ENCODE data around the gene ETS1. TPM values are rescaled to one million over a fixed set of nuclear protein-coding genes. Genes with fewer than 3 reads are reported as not detected.

Gene ETS1
- total and polyA plus RNA-seq, 11 donors: 18.4 to 101 (median 45.3) TPM

DNA sequence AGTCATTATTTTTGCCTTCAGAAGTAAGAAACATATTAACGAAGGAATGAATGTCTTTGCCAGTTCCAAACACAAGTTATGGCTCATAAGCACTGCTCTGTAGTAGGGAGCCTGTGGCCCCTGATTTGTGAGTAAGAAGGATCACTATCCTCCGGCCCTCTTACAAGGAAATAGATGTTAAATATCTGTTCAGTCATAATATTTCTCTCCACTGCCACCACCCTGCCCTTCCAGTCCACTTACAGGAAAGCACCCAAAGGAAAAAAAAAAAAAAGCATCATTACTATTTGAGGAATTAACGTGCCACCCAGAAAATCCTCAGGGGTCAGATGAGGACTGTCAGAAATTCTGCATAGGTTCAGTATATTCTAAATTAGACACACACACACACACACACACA, 123.4 kb downstream of the ETS1 start:
- H3K9me3 ChIP-seq: no peaks in the 10 kb centered on the region
- H3K27me3 ChIP-seq: no peaks in the 10 kb centered on the region
- no peak overlapping the region for H3K4me3 ChIP-seq
- TF ChIP-seq, protein P1, sequence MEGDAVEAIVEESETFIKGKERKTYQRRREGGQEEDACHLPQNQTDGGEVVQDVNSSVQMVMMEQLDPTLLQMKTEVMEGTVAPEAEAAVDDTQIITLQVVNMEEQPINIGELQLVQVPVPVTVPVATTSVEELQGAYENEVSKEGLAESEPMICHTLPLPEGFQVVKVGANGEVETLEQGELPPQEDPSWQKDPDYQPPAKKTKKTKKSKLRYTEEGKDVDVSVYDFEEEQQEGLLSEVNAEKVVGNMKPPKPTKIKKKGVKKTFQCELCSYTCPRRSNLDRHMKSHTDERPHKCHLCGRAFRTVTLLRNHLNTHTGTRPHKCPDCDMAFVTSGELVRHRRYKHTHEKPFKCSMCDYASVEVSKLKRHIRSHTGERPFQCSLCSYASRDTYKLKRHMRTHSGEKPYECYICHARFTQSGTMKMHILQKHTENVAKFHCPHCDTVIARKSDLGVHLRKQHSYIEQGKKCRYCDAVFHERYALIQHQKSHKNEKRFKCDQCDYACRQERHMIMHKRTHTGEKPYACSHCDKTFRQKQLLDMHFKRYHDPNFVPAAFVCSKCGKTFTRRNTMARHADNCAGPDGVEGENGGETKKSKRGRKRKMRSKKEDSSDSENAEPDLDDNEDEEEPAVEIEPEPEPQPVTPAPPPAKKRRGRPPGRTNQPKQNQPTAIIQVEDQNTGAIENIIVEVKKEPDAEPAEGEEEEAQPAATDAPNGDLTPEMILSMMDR (IDR thresholded peaks at IDR 0.05): no peak
- TF ChIP-seq POLR2A (IDR thresholded peaks at IDR 0.05): no peak
- H3K4me1 ChIP-seq: peaks cover 14 to 72% (median 62%) of the 10 kb centered on the region in 12 donors
- H3K36me3 ChIP-seq: peaks cover 0 to 88% (median 51%) of the 10 kb centered on the region in 9 donors
- no peak for ATAC-seq
- intact Hi-C loops (cut with DNase I): loop anchor here in 3 of 10 donors (10.0 kb wide), 4 partner anchors 49 to 169 kb away; no protein-coding TSS in a partner anchor
- WGBS, 4 donors: 42 to 58% (median 45%) methylated on average over 3 of the region's 3 CpGs
- peak overlapping the region in 11 of 12 donors; percentile 27 to 83 (median 66) for H3K27ac ChIP-seq
- DNase-seq: no peak

DNA sequence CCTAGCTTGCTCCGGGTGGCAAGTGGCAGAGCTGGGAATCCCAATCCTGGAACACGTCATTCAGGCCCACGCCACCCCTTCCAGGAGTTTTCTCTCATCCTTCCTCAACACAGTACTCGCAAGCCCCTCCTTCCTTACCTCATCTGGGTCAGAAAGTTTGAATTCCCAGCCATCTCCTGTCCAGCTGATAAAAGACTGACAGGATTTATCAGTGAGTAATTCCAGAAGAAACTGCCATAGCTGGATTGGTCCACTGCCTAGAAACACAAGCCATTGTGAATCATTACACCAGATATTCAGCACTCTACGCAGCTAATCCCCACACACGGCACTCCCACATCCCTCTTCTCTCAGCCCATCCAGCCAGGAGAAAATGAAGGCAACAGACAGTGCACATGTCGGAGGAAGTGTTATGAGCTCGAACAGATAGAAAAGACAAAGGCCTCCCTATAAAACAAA, 124.0 kb downstream of the ETS1 start:
- peak overlapping the region in 11 of 12 donors; percentile 27 to 83 (median 66) for H3K27ac ChIP-seq
- H3K4me1 ChIP-seq: peaks cover 14 to 72% (median 56%) of the 10 kb centered on the region in 12 donors
- ATAC-seq (peak; percentile 52 to 82 (median 79)), DNase-seq (peak in 4 of 5 donors; percentile 60 to 67 (median 62))
- H3K9me3 ChIP-seq: no peaks in the 10 kb centered on the region
- intact Hi-C loops (cut with DNase I): loop anchor here in 3 of 10 donors (10.0 kb wide), 4 partner anchors 49 to 169 kb away; no protein-coding TSS in a partner anchor
- WGBS, 4 donors: 35 to 46% (median 40%) methylated on average over 8 of the region's 8 CpGs
- H3K4me3 ChIP-seq: no peak overlapping the region
- TF ChIP-seq, protein P1 (IDR thresholded peaks at IDR 0.05): no peak
- no peak for TF ChIP-seq POLR2A (IDR thresholded peaks at IDR 0.05)
- H3K27me3 ChIP-seq: no peaks in the 10 kb centered on the region
- H3K36me3 ChIP-seq: peaks cover 0 to 88% (median 57%) of the 10 kb centered on the region in 9 donors

DNA sequence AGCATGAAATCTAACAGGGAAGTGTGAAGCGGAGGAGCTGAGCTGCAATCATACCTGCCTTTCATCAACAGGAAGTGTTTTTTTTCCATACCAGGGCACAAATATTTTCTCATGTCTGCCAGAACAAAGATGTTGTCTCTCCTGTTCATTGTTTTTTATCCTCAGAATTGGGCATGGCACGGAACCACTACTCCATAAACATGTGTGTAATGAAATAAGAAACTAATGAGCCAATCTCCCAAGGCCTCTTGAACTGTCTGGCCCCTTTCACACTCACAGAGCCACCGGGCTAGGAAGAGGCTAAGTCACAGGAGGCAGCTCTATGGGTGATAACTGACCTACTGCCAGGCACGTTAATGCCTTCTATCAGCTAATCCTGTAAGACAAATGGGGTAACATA, 124.4 kb downstream of the ETS1 start:
- peaks cover 0 to 88% (median 57%) of the 10 kb centered on the region in 9 donors for H3K36me3 ChIP-seq
- WGBS, 4 donors: 50 to 62% (median 56%) methylated on average over 4 of the region's 4 CpGs
- ATAC-seq: no peak
- no peaks in the 10 kb centered on the region for H3K9me3 ChIP-seq
- DNase-seq: no peak
- intact Hi-C loops (cut with DNase I): loop anchor here in 3 of 10 donors (10.0 kb wide), 4 partner anchors 48 to 168 kb away; no protein-coding TSS in a partner anchor
- peaks cover 11 to 72% (median 53%) of the 10 kb centered on the region in 12 donors for H3K4me1 ChIP-seq
- no peak overlapping the region for H3K4me3 ChIP-seq
- H3K27ac ChIP-seq: peak overlapping the region in 11 of 12 donors; percentile 27 to 83 (median 66)
- TF ChIP-seq, protein P1 (IDR thresholded peaks at IDR 0.05): no peak
- TF ChIP-seq POLR2A (IDR thresholded peaks at IDR 0.05): no peak
- no peaks in the 10 kb centered on the region for H3K27me3 ChIP-seq

DNA sequence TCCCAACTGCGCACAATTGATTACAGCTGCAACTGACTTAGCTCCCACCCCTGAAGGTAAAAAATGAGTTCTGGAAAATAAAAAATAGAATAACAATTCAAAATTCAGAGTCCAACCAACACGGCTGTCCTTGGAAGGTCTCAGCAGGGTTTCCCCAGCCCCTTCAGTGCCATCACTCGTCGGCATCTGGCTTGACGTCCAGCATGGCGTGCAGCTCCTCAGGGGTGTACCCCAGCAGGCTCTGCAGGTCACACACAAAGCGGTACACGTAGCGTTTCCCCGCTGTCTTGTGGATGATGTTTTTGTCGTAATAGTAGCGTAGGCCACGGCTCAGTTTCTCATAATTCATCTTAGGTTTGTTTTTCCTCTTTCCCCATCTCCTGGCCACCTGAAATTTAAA, 125.2 kb downstream of the ETS1 start:
- H3K9me3 ChIP-seq: no peaks in the 10 kb centered on the region
- H3K27me3 ChIP-seq: no peaks in the 10 kb centered on the region
- TF ChIP-seq, protein P1 (IDR thresholded peaks at IDR 0.05): no peak
- no peak for TF ChIP-seq POLR2A (IDR thresholded peaks at IDR 0.05)
- 89 to 96% (median 95%) methylated on average over 13 of the region's 13 CpGs for WGBS, 4 donors
- H3K4me1 ChIP-seq: peaks cover 8 to 68% (median 46%) of the 10 kb centered on the region in 12 donors
- no peak for DNase-seq
- peak overlapping the region in 3 of 12 donors; percentile 66 to 83 (median 72) for H3K27ac ChIP-seq
- H3K4me3 ChIP-seq: no peak overlapping the region
- ATAC-seq: no peak
- peaks cover 0 to 88% (median 60%) of the 10 kb centered on the region in 9 donors for H3K36me3 ChIP-seq
- intact Hi-C loops (cut with DNase I): loop anchor here in 3 of 10 donors (10.0 kb wide), 4 partner anchors 47 to 167 kb away; no protein-coding TSS in a partner anchor

All from heart left ventricle (tissue), 16 donors.